NOMO-1 (cell line): ENCODE results near the gene CCDC24.

ENCODE experiments used
- DNase-seq, 2 experiments: peaks; one replicate each; lab custom pipeline; 2025; ENCODE audit not compliant: unreplicated experiment in 2 of 2; lab: John Stamatoyannopoulos, UW

Gene CCDC24

DNA sequence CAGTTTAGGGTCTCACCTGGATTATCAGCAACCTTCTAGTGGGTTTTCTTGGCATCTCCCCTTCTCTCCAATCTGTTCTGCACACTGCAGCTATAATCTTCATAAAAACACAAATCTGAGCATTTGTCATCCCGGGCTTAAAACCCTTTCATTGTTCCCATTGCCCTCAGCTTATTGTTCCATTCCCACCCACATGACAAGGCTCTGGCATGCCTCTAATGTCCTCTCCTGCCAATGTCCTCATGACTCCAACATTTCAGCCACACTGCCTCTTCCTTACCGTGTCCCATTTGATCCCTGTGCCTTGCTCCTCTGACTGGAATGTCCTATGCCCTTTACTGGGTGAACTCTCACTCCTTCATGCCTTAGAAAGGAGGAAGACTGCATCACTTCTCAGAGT is 29.1 kb upstream of the CCDC24 start:
- DNase-seq: no peak

GRCh38 chr1:43963006-43963405 is 28.4 kb upstream of the CCDC24 start:
- DNase-seq: no peak

DNA sequence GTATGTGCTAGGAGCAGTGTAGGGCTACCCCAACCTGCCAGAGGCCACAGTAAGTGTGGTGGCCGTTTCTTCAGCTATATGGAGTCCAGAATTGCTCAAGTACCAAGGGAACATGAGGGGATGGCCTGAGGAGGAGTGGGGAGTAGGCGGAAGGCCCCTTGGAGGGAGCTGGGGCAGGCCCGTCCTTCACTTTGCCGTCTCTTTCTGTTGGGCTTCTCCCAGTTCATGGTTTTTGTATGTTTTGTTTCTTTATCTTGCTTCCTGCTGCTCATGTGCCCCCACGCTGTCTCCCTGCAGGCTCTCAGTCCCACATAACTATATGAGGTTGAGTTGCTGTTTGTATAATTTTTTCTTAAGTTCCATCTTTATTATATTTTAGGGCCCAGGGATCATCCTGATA is 27.5 kb upstream of the CCDC24 start:
- DNase-seq: no peak

DNA sequence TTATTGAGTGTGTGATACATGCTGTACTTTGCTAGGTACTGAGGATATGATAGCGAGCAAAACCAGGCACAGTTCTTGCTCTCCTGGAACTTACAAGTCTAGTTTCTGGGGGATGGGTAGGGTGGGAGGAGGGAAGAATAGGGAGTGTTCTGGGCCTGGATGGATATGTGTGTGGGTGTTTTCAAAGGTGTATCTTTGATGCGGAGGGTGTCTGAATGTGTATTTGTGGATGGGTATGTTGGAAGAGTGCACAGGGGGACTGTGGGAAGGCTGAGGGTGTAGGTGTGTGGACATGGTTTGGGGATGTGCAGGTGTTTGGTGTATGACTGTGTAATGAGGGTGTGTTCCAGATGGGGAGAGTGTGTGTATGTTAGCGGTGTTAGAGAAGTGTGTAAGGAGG is 26.1 kb upstream of the CCDC24 start:
- DNase-seq: no peak

DNA sequence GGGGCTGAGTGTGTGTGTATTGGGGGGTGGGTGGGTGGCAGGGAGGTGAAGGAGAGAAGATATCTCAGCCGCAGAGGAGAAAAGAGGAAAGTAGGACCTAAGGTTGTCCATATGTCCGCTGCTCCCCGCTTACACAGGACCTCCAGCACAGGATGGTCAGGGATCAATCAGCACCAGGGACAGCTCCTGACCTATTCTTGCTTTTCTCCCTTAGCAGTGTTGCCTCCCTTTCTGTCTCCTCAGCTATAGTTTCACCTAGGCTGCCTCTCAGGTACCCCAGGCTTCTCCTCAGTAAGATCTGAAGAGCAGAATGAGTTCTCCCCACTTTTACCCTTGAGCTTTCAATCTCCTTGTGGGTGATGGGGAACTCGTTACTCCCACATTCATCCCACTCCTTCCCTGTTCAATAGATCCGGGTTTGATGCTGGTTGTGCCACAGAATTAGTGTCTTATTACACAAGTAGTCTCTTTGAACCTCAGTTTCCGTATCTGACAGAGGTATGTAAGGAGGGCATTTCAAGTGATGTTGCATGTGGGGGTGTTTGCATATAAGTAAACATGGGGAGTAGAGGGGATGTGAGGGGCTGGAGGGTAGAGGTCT is 23.0 kb upstream of the CCDC24 start:
- DNase-seq: peak in 1 of 2 experiments; percentile 45

DNA sequence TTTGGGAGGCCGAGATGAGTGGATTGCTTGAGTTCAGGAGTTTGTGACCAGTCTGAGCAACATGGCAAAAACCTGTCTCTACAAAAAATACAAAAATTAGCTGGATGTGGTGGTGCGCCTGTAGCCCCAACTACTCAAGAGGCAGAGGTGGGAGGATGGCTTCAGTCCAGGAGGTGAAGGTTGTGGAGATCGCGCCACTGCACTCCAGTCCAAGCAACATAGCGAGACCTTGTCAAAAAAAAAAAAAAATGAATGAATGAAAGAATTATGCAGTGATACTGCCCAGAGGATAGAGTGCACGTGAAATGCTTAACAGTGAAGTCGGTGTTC is 22.0 kb upstream of the CCDC24 start:
- DNase-seq: no peak

DNA sequence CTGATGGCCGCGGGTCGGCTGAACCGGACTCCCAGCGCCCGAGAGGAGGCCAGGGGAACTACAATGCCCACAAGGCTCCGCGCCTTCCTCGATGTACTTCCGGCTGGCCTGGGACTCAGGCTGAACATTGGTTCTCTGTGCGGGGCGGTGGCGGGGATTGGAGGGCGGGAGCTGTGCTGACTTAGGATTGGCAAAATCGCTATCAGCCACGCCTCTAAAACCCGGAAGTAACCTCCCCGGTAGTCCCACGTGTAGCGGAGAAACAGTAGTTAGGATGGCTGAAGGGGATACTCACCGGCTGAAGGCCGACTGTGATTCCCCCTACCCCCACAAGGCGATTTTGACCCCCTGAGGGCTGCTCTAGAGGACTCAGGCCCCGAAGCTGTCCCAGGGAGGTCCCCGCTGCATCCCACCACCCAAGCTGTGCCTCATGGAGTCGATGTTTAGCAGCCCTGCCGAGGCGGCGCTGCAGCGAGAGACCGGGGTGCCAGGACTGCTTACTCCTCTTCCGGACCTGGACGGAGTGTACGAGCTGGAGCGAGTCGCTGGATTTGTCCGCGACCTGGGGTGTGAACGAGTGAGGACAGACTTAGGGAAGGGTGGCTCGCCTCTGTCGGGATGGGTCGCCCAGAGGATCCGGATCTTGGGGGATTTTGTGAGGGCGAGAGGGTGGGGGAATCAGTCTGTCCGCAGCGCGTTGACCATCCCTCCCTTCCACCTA is 21.5 kb upstream of the CCDC24 start, which contains the start of gene DPH2:
TSS of gene DPH2 (plus strand) at position 265 of the 721 bp plus-strand sequence. CDS start at position 431, 166 bp downstream.
- peak; percentile 96 to 97 for DNase-seq

GRCh38 chr1:43970502-43970901 is 20.9 kb upstream of the CCDC24 start:
- DNase-seq: no peak

DNA sequence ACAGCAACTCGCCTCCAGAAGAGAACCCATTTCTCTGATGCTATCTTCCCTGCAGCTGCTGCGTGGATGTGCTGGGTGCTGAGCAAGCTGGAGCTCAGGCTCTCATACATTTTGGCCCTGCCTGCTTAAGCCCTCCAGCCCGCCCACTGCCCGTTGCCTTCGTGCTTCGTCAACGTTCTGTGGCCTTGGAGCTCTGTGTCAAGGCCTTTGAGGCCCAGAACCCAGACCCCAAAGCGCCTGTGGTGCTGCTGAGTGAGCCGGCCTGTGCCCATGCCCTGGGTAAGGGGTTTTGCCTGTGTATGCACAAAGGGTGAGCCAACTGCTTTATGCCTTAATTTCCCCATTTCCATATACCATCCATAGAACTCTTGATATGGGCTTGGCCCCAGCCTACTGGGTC is 20.5 kb upstream of the CCDC24 start:
- no peak for DNase-seq

- no peak for DNase-seq
Measured at GRCh38 chr1:43971336-43971980, 19.9 kb upstream of the CCDC24 start.

DNA sequence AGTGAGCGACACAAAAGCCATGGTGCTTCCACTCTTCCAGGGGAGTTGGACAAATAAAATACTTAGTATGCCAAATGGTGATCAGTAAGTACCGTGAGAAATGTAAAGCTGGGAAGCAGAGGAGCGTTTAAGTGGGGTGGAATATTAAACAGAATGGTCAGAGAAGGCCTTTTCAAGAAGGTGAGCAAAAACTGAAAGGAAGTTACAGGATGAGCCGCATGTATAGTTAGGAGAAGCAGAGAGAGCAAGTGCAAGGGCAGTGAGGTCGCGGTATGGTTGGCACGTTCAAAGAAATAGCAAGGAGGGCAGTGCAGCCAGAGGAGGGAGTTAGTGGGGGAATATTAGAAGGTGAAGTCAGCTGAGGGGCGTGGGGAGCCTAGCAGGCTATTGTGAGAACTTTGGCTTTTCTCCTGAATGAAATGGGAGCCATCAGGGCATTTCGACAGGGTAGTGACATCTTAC is 17.4 kb upstream of the CCDC24 start:
- no peak for DNase-seq

DNA sequence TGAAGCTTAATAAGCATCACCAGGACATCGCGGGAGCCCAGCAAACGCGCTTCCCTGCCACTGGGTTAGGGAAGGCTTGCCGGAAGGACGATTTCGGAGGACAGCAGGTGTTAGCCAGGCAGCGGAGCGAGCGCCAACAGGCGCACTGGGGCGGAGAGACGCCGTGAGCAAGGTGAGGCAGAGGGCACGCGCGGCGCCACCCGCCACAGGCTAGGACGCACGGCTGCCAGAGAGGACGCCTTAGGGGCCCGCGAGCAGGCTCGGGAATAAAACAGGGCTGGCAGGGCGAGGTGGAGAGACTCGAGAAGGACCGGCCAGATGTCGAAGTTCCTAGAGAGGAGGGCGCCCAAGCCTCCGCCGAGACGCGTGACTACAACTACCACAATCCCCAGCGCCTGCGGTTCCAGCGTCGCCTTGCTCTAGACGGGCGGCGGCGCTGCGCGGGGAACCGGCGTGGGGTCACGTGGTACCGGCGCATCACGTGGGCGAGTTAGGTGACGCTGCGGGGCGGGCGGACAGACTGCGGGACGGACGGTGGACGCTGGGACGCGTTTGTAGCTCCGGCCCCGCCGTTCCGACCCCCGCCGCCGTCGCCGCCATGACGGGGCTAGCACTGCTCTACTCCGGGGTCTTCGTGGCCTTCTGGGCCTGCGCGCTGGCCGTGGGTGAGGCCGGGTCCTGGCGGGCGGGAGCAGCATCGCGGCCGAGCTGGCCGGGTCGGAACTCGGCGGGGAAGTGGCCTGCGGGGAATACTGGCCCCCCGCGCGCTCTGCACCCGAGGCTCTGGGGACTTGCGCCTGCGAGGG is 16.8 kb upstream of the CCDC24 start, which contains the start of gene ATP6V0B:
TSS of gene ATP6V0B (plus strand) at position 518 of the 806 bp plus-strand sequence. CDS start at position 599, 81 bp downstream.
- DNase-seq: peak; percentile 90 to 92

- peak; percentile 55 to 76 for DNase-seq
Measured at GRCh38 chr1:43975249-43975961, 16.0 kb upstream of the CCDC24 start.

GRCh38 chr1:43976045-43976444 is 15.4 kb upstream of the CCDC24 start:
- DNase-seq: no peak

GRCh38 chr1:43976890-43977289 is 14.5 kb upstream of the CCDC24 start:
- no peak for DNase-seq

DNA sequence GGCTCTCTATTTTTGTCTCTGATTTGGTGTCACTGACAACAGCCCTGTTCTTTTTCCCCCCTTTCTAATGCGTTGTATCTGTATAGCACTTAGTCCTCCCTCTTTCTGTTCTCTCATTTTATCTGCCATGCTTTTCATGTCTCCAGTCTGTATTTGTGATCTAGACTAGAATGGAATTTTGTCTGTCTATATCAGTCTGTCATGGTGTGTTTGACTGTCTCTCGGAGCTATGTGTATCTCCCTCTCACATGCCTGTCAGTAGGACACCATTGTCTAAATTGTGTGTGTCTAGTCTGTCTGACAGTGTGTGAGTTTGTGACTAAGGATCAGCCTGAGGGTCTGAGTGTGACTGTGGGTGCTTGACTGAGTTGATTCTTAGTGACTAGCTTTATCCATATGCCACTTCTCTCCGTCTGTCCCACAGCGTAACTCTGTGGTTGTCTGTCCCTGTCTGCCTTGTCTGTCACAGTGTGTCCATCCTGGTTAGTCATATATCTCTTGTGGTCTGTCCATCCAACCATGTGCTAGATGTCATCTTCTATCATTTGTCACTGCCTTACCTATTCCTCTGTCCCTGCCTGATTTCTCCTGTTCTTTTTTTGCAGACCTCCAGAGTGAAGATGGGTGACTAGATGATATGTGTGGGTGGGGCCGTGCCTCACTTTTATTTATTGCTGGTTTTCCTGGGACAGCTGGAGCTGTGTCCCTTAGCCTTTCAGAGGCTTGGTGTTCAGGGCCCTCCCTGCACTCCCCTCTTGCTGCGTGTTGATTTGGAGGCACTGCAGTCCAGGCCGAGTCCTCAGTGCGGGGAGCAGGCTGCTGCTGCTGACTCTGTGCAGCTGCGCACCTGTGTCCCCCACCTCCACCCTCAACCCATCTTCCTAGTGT is 13.8 kb upstream of the CCDC24 start:
- DNase-seq: no peak

- peak in 1 of 2 experiments; percentile 16 for DNase-seq
Measured at GRCh38 chr1:43978264-43978550, 13.2 kb upstream of the CCDC24 start.

GRCh38 chr1:43978551-43979260 is 12.7 kb upstream of the CCDC24 start, which contains the start of gene B4GALT2:
B4GALT2 (plus strand) TSS chr1:43979210; CDS start chr1:43981161, 1,951 bp downstream.
- no peak for DNase-seq

GRCh38 chr1:43979261-43979527 is 12.2 kb upstream of the CCDC24 start:
- DNase-seq: no peak
